IMR-90 (cell line): ENCODE data around the gene RANBP10.

Experiments used
- MAFK ChIP-seq: IDR thresholded peaks from 2 replicates; pipeline ENCODE4 v1.6.1; 2012; ENCODE audit warnings: low read depth, low read length, improper control_type of control experiment
- MAZ ChIP-seq: IDR thresholded peaks from 2 replicates; pipeline ENCODE4 v1.6.1; 2012; ENCODE audit warnings: low read depth, mild to moderate bottlenecking, low read length, improper control_type of control experiment, moderate library complexity, borderline replicate concordance
- POLR2A ChIP-seq: IDR thresholded peaks from 2 replicates; pipeline ENCODE4 v1.6.1; 2012; ENCODE audit warnings: mild to moderate bottlenecking, low read depth, low read length
- RAD21 ChIP-seq: IDR thresholded peaks from 2 replicates; pipeline ENCODE4 v1.6.1; 2012; ENCODE audit warnings: low read length, improper control_type of control experiment
- RCOR1 ChIP-seq: IDR thresholded peaks from 2 replicates; pipeline ENCODE4 v1.6.1; 2012; ENCODE audit warnings: mild to moderate bottlenecking, low read length, improper control_type of control experiment; ENCODE audit not compliant: insufficient replicate concordance
- SMC3 ChIP-seq: fragments of 150-350 bp; IDR thresholded peaks from 2 replicates; pipeline ENCODE4 v1.6.1; 2016; ENCODE audit warnings: low read depth, mild to moderate bottlenecking, antibody characterized with exemption, low read length, moderate library complexity
- TF ChIP-seq, protein P1 (sequence below): conservative IDR thresholded peaks from 2 replicates; pipeline ENCODE4 v1.5.1; 2012; ENCODE audit warnings: mild to moderate bottlenecking, low read depth, low read length, improper control_type of control experiment

DNA sequence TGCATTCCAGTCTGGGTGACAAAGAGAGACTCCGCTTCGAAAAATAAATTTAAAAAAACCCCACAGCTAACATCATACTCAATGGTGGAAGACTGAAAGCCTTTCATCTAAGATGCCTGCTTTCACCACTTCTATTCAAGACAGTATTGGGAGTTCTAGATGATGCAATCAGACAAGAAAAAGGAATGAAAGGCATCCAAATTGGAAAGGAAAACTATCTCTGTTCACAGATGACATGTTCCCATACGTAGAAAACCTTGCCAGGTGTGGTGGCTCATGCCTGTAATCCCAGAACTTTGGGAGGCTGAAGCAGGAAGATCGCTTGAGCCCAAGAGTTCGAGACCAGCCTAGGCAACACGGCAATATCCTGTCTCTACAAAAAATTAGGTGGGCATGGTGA lies 31.1 kb downstream of the RANBP10 start:
- TF ChIP-seq RAD21 (no peak), RCOR1 (no peak), POLR2A (no peak), MAZ (no peak), MAFK (no peak), SMC3 (no peak)
- TF ChIP-seq, protein P1, sequence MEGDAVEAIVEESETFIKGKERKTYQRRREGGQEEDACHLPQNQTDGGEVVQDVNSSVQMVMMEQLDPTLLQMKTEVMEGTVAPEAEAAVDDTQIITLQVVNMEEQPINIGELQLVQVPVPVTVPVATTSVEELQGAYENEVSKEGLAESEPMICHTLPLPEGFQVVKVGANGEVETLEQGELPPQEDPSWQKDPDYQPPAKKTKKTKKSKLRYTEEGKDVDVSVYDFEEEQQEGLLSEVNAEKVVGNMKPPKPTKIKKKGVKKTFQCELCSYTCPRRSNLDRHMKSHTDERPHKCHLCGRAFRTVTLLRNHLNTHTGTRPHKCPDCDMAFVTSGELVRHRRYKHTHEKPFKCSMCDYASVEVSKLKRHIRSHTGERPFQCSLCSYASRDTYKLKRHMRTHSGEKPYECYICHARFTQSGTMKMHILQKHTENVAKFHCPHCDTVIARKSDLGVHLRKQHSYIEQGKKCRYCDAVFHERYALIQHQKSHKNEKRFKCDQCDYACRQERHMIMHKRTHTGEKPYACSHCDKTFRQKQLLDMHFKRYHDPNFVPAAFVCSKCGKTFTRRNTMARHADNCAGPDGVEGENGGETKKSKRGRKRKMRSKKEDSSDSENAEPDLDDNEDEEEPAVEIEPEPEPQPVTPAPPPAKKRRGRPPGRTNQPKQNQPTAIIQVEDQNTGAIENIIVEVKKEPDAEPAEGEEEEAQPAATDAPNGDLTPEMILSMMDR, result no peak
